ENCODE data around the gene SAP25. TPM values are rescaled to one million over a fixed set of nuclear protein-coding genes. Genes with fewer than 3 reads are reported as not detected.

SAP25 gene
- total and polyA plus RNA-seq, 2 experiments from 2014 or later: not detected

DNA sequence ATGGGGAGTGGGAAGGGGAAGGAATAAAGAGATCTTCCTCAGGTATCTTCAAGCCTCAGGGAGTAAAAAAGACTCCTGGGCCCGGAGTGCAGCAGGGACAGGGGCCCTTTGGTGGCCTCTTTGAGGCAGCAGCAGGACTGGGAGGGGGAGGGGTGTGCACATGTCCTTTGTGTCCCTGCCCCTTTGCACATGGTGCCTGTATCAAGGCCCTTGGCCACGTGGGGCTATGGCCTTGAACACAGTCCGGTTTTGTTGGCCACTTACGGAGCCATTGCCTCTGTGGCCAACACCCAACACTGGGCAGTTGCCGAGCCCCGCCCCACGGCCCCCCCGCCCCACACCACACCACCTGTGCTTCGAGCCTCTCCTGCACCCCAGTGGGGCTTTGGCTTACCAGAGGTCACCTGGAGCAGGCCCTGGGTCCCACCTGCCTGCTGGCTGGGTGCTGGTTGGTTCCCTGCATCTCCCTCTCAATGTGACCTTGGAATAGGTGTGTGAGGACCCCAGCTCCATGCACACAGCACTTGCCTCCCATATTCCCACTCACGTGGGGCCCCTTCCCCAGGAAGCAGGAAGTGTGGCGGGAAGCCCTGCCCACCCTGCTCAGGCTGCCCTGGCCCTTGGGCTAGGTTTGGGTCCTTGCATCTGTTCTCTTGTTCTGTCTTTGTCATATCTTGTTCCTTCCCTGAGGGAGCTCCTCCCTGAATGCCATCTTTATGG is 5.4 kb downstream of the SAP25 start:
- no peak for DNase-seq

DNA sequence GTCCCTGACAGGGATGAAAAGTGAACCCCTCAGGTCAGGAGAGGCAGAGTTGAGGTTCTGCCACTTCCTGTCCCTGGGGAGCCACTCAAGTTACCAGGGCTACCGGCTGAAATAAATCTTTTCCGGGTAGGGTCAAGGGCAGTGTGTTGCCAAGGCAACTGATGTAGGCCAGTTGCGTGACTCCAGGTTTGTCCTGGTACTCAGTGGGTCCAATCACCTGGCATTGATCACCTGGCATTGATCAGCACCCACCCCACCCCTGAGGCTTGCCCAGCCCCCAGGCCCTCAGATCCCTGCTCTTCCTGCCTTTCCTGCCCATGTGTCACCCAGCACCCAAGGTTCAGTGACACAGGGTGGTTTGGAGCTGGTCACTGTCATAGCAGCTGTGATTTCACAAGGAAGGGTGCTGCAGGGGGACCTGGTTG is 5.9 kb downstream of the SAP25 start:
- no peak overlapping the region for H2AFZ ChIP-seq
- no peak for DNase-seq
- no peak overlapping the region for H3K27ac ChIP-seq
- H3K4me2 ChIP-seq (ENCODE audit: unreplicated experiment): no peak overlapping the region
- no peak overlapping the region for H3K4me3 ChIP-seq
- no peaks in the 10 kb centered on the region for H3K9me2 ChIP-seq (ENCODE audit: insufficient read depth)
- H3K9ac ChIP-seq: no peak overlapping the region
- TF ChIP-seq EZH2 (IDR thresholded peaks at IDR 0.05; ENCODE audit: insufficient read depth, poor library complexity, severe bottlenecking) (no peak), EZH2phosphoT487 (IDR thresholded peaks at IDR 0.05; ENCODE audit: insufficient read depth, low read depth) (no peak)
- H4K20me1 ChIP-seq (ENCODE audit: insufficient read depth): no peaks in the 10 kb centered on the region
- H3K36me3 ChIP-seq (ENCODE audit: low read depth): no peaks in the 10 kb centered on the region
- H3K27me3 ChIP-seq (replicated peaks; ENCODE audit: insufficient read depth): no peaks in the 10 kb centered on the region; the same call in 1 of the 2 replicates
- WGBS, 2 experiments (ENCODE audit: low coverage in 1 of 2, low lambda C conversion rate in 2 of 2, missing lambda C conversion rate in 2 of 2): 84 to 90% methylated on average over 3 of the region's 3 CpGs
- H3K9me3 ChIP-seq (ENCODE audit: low read depth): no peaks in the 10 kb centered on the region
- H3F3A ChIP-seq (ENCODE audit: insufficient read depth): no peaks in the 10 kb centered on the region
- in situ Hi-C loops (cut with MboI): no loop called here
- no peaks in the 10 kb centered on the region for H3K79me2 ChIP-seq (ENCODE audit: insufficient read depth)
- H3K4me1 ChIP-seq (ENCODE audit: insufficient read depth): no peaks in the 10 kb centered on the region

More for the DNA sequence above, 5.4 kb downstream of the SAP25 start:
- TF ChIP-seq EZH2phosphoT487 (IDR thresholded peaks at IDR 0.05; ENCODE audit: insufficient read depth, low read depth) (no peak), EZH2 (IDR thresholded peaks at IDR 0.05; ENCODE audit: insufficient read depth, poor library complexity, severe bottlenecking) (no peak)
- Histone ChIP-seq H3F3A (ENCODE audit: insufficient read depth) (no peaks in the 10 kb centered on the region), H4K20me1 (ENCODE audit: insufficient read depth) (no peaks in the 10 kb centered on the region), H3K4me1 (ENCODE audit: insufficient read depth) (no peaks in the 10 kb centered on the region), H3K9me2 (ENCODE audit: insufficient read depth) (no peaks in the 10 kb centered on the region), H2AFZ (no peak overlapping the region), H3K36me3 (ENCODE audit: low read depth) (no peaks in the 10 kb centered on the region), H3K9ac (no peak overlapping the region), H3K9me3 (ENCODE audit: low read depth) (no peaks in the 10 kb centered on the region), H3K27ac (no peak overlapping the region), H3K27me3 (replicated peaks; ENCODE audit: insufficient read depth) (no peaks in the 10 kb centered on the region; the same call in 1 of the 2 replicates), H3K79me2 (ENCODE audit: insufficient read depth) (no peaks in the 10 kb centered on the region), H3K4me3 (no peak overlapping the region), H3K4me2 (ENCODE audit: unreplicated experiment) (no peak overlapping the region)
- in situ Hi-C loops (cut with MboI): no loop called here
- 65 to 67% methylated on average over 4 to 11 of the region's 11 CpGs for WGBS, 2 experiments (ENCODE audit: low coverage in 1 of 2, low lambda C conversion rate in 2 of 2, missing lambda C conversion rate in 2 of 2)

DNA sequence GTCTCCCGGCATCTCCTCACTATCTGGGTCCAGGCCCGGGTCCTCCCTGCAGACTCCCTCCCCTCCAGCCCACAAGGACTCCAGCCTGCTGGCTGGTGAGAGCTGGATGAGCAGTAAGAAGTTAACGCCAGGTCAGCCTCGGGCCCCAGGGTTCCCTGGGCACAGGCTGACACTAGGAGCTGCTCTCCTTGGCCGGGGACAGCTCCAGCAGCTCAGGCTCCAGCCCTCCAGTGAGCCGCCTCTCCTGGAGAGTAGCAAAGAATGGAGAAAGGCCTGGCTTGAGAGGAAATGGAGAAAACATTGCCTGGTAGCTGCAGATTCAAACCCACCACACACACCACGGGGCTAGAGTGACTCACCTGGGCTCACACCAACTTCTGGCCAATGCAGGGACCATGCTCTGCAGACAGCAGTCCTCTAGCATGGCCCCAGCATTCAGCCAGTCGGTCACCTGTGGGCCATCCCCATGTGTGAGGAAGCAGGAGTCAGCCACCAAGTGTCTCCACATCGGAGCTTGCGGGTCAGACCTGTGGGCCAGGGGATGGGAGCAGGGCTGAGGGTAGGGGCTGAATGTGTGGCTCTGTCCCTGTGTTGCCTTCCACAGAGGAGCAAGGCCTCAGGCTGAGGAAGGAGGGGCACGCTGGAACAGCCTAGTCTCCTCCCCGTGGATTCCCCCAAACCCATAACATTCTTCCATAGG is 6.5 kb downstream of the SAP25 start:
- Histone ChIP-seq H3K27ac (no peak overlapping the region), H3K4me3 (no peak overlapping the region), H3K36me3 (ENCODE audit: low read depth) (no peaks in the 10 kb centered on the region), H2AFZ (no peak overlapping the region), H3F3A (ENCODE audit: insufficient read depth) (no peaks in the 10 kb centered on the region), H3K4me1 (ENCODE audit: insufficient read depth) (no peaks in the 10 kb centered on the region), H3K4me2 (ENCODE audit: unreplicated experiment) (no peak overlapping the region), H4K20me1 (ENCODE audit: insufficient read depth) (no peaks in the 10 kb centered on the region), H3K9ac (no peak overlapping the region), H3K79me2 (ENCODE audit: insufficient read depth) (no peaks in the 10 kb centered on the region), H3K9me2 (ENCODE audit: insufficient read depth) (no peaks in the 10 kb centered on the region), H3K9me3 (ENCODE audit: low read depth) (no peaks in the 10 kb centered on the region), H3K27me3 (replicated peaks; ENCODE audit: insufficient read depth) (no peaks in the 10 kb centered on the region; the same call in 1 of the 2 replicates)
- WGBS, 2 experiments (ENCODE audit: low coverage in 1 of 2, low lambda C conversion rate in 2 of 2, missing lambda C conversion rate in 2 of 2): 65% methylated on average over 12 of the region's 12 CpGs
- TF ChIP-seq EZH2 (IDR thresholded peaks at IDR 0.05; ENCODE audit: insufficient read depth, poor library complexity, severe bottlenecking) (no peak), EZH2phosphoT487 (IDR thresholded peaks at IDR 0.05; ENCODE audit: insufficient read depth, low read depth) (no peak)
- DNase-seq: peak; percentile 34
- in situ Hi-C loops (cut with MboI): no loop called here

DNA sequence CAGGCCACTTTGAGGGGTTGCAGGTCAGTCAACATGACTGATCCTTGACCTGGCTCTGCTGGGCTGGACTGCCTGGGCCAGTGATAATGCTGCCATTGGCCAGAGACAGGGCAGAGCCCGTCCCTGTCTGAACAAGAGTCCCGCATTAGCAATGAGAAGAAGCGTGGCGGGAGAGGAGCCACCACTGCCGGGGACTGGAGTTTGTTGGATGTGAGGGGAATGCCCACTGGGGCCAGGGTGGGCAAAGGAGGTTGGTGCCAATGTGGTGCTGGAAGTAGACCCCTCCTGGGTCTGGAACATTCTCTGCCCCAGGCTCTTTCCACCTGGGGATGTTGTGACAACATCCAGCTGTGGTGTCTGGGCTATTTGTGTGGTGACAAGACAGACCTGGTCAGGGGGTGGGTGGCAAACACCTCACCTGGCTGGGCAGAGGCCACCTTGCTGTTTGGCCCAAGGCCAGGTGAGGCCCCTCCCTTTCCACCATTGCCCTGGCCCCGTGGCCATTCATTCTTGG is 7.6 kb downstream of the SAP25 start:
- no peak overlapping the region for H3K9ac ChIP-seq
- H3K4me1 ChIP-seq (ENCODE audit: insufficient read depth): no peaks in the 10 kb centered on the region
- H3K4me2 ChIP-seq (ENCODE audit: unreplicated experiment): no peak overlapping the region
- H3K4me3 ChIP-seq: no peak overlapping the region
- 79 to 88% methylated on average over 5 to 6 of the region's 6 CpGs for WGBS, 2 experiments (ENCODE audit: low coverage in 1 of 2, low lambda C conversion rate in 2 of 2, missing lambda C conversion rate in 2 of 2)
- no peaks in the 10 kb centered on the region for H3K36me3 ChIP-seq (ENCODE audit: low read depth)
- no peak for DNase-seq
- in situ Hi-C loops (cut with MboI): no loop called here
- H3K9me2 ChIP-seq (ENCODE audit: insufficient read depth): no peaks in the 10 kb centered on the region
- H3K27me3 ChIP-seq (replicated peaks; ENCODE audit: insufficient read depth): no peaks in the 10 kb centered on the region; the same call in 1 of the 2 replicates
- H3F3A ChIP-seq (ENCODE audit: insufficient read depth): no peaks in the 10 kb centered on the region
- no peaks in the 10 kb centered on the region for H4K20me1 ChIP-seq (ENCODE audit: insufficient read depth)
- no peaks in the 10 kb centered on the region for H3K79me2 ChIP-seq (ENCODE audit: insufficient read depth)
- H3K27ac ChIP-seq: no peak overlapping the region
- H3K9me3 ChIP-seq (ENCODE audit: low read depth): no peaks in the 10 kb centered on the region
- H2AFZ ChIP-seq: no peak overlapping the region
- no peak for TF ChIP-seq EZH2phosphoT487 (IDR thresholded peaks at IDR 0.05; ENCODE audit: insufficient read depth, low read depth)
- no peak for TF ChIP-seq EZH2 (IDR thresholded peaks at IDR 0.05; ENCODE audit: insufficient read depth, poor library complexity, severe bottlenecking)
